GM10847 (cell line): Measurements from ENCODE around the gene ZNF358.

Experiments
- POLR2A ChIP-seq: IDR thresholded peaks from 2 replicates; pipeline ENCODE4 v1.6.1; 2011; ENCODE audit not compliant: insufficient read length; ENCODE audit errors: extremely low read depth

Gene ZNF358

GRCh38 chr19:7505682-7506384 lies 10.1 kb upstream of the ZNF358 start:
- no peak for TF ChIP-seq POLR2A

GRCh38 chr19:7506385-7507328 lies 9.2 kb upstream of the ZNF358 start:
- TF ChIP-seq POLR2A, result no peak

GRCh38 chr19:7507884-7508283 lies 8.0 kb upstream of the ZNF358 start:
- TF ChIP-seq POLR2A, result no peak

- no peak for TF ChIP-seq POLR2A
Measured at GRCh38 chr19:7509625-7510024, 6.3 kb upstream of the ZNF358 start.

- no peak for TF ChIP-seq POLR2A
Measured at GRCh38 chr19:7512400-7512851, 3.5 kb upstream of the ZNF358 start.

GRCh38 chr19:7513809-7514642 lies 1.9 kb upstream of the ZNF358 start:
- TF ChIP-seq POLR2A, result no peak

GRCh38 chr19:7515110-7515644 lies 726 bp upstream of the ZNF358 start:
- TF ChIP-seq POLR2A, result no peak

- no peak for TF ChIP-seq POLR2A
Measured at GRCh38 chr19:7516333-7516732, 430 bp downstream of the ZNF358 start.

GRCh38 chr19:7516878-7517277 lies 975 bp downstream of the ZNF358 start:
- no peak for TF ChIP-seq POLR2A

DNA sequence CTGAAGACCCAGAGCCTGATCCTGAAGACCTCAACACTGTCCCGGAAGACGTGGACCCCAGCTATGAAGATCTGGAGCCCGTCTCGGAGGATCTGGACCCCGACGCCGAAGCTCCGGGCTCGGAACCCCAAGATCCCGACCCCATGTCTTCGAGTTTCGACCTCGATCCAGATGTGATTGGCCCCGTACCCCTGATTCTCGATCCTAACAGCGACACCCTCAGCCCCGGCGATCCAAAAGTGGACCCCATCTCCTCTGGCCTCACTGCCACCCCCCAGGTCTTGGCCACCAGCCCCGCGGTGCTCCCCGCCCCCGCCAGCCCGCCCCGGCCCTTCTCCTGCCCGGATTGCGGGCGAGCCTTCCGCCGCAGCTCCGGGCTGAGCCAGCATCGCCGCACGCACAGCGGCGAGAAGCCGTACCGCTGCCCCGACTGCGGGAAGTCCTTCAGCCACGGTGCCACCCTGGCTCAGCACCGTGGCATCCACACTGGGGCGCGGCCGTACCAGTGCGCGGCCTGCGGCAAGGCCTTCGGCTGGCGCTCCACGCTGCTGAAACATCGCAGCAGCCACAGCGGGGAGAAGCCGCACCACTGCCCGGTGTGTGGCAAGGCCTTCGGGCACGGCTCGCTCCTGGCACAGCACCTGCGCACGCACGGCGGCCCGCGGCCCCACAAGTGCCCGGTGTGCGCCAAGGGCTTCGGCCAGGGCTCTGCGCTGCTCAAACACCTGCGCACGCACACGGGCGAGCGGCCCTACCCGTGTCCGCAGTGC lies 3.6 kb downstream of the ZNF358 start:
- TF ChIP-seq POLR2A, result no peak

GRCh38 chr19:7520131-7521051 lies 4.5 kb downstream of the ZNF358 start:
- no peak for TF ChIP-seq POLR2A

DNA sequence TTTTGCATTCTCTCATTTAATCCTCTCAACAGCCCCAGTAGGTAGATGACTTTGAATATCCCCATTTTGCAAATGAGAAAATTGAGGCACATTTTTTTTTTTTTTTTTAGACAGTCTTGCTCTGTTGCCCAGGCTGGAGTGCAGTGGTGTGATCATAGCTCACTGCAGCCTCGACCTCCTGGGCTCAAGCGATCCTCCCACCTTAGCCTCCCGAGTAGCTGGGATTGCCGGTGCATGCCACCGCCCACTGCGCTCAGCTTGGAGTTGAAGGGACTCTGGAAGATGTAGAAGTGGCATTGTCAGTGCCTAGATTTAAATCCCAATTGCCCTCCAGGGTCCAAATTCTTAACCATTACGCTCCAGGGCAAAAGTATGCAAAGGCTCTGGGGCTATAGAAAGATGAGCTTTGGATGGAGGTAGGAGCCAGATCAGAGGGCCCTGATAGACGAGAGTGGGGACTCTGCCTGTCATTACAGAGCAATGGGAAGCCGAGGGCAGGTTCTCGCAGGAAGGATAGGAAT lies 5.7 kb downstream of the ZNF358 start:
- no peak for TF ChIP-seq POLR2A
